ENCODE measurements around the gene CADM1.

- TF ChIP-seq POLR2AphosphoS5 (IDR thresholded peaks at IDR 0.05; ENCODE audit: borderline replicate concordance, low read depth, low read length) = no peak
- no peak for TF ChIP-seq EZH2 (IDR thresholded peaks at IDR 0.05)
- no peak for TF ChIP-seq FOXP2 (optimal IDR thresholded peaks at IDR 0.05; ENCODE audit: control extremely low read depth, extremely low read length, insufficient read depth)
These were observed 23.6 kb downstream of the CADM1 start for GRCh38 chr11:115480611-115481010.

Data from SK-N-MC (cell line).